ENCODE measurements around the gene PPDPF.
"Not testable (repeated sequence)": the region's sequence is repeated elsewhere in the genome, so short reads cannot be mapped to it uniquely, and the experiment has no call there.

The PPDPF gene

DNA sequence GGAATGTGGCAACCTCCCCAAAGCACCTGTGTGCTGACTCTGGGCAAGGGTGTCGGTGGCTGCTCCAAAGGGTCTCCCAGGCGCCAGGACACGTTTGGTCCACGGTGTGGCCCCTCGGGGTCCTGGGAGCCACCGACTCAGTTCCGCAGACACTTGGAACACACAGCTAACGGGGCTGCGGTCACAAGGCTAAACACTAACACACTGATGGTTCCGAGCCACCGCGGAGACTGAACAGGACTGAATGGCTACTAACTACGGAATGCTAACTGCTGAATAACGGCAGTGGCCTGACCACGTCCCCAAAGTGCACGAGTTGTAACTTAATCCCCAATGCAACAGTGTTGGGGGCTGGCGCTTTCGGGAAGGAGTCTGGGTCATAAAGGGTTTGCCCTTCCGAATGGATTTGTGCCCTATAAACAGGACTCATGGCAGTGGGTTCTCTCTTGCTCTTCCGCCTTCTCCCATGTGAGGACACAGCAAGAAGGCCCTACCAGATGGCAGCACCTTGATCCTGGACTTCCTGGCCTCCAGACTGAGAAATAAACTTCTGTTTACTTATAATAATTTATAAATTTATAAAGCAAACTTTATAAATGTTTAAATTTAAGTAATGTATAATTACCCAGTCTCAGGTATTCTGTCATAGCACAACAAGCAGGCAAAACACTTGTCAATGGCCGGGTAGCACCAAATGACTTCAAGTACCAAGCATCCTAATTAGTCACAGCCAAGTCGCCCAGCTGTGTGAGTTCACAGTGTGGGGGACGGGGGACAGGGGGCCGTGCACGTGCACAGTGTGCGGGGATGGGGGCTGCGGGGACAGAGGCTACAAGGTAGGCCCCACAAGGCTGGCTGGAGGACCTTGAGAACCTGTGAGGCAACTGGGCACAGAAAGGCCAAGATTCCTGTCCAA, 19.4 kb upstream of the PPDPF start:
- DNase-seq, result no peak

- DNase-seq, result no peak
These were observed 18.5 kb upstream of the PPDPF start for GRCh38 chr20:63501818-63502670.

GRCh38 chr20:63502671-63503172, 17.8 kb upstream of the PPDPF start:
- no peak for DNase-seq

- DNase-seq, result no peak
These were observed 17.0 kb upstream of the PPDPF start for GRCh38 chr20:63503524-63503923.

GRCh38 chr20:63504642-63505041, 15.9 kb upstream of the PPDPF start:
- DNase-seq, result no peak

GRCh38 chr20:63505281-63505680, 15.3 kb upstream of the PPDPF start:
- no peak for DNase-seq

DNA sequence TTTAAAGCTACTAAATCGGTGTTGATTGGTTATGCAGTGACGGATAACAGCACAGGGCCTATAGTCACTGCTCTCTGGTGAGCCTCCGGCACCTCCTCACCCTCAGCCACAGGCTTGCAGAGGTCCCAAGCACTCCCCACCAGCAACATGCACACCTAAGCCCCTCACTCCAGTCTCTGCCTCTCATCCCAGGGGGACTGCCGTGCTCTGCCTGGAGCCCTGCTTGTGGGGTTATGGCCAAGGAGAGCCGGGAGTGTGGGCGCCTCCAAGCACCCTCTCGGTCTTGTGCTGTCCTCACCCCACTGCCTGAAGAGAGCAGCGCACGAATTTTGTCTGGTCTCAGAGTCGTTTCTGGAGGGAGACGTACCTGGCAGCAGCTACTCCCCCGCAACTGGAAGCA, 14.8 kb upstream of the PPDPF start:
- DNase-seq, result no peak

DNA sequence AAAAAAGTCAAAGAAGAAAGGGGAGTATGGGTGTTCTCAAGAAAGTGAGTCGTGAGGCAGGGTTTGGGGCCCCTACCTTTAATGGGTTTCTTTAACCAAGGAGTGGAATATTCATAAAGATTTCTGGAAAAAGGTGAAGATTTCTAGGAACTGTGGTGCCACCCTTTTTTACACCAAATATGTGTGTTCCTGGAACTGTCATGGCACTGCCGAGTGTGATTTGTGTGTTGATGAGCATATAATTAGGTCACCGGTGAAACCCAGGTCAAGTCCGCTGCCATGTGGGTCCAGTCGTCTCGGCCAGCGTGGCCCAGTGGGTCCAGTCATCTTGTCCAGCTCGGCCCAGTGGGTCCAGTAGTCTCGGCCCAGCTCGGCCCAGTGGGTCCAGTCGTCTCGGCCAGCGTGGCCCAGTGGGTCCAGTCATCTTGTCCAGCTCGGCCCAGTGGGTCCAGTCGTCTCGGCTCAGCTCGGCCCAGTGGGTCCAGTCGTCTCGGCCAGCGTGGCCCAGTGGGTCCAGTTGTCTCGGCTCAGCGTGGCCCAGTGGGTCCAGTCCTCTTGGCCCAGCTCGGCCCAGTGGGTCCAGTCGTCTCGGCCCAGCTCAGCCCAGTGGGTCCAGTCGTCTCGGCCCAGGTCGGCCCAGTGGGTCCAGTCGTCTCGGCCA, 13.4 kb upstream of the PPDPF start:
- no peak for DNase-seq

GRCh38 chr20:63508072-63508768, 12.3 kb upstream of the PPDPF start:
- DNase-seq, result no peak

DNA sequence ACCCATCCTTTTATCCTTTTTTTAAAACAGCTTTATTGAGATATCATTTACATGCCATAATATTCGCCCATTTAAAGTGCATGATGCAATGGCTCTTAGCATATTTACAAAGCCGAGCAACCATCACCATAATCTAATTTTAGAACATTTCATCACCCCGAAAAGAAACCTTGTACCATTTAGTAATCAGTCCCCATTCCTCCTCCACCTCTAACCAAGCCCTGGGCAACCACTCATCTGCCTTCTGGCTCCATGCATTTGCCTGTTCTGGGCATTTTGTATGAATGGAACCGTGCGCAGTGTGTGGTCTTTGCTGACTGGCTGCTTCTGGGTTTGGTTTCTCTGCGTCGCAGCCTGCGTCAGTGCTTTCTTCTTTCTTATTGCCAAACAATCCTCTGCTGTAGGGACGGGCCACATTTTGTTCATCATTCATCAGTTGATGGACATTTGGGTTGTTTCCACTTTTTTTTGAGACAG, 11.4 kb upstream of the PPDPF start:
- no peak for DNase-seq

GRCh38 chr20:63513207-63513606, 7.4 kb upstream of the PPDPF start:
- no peak for DNase-seq

DNA sequence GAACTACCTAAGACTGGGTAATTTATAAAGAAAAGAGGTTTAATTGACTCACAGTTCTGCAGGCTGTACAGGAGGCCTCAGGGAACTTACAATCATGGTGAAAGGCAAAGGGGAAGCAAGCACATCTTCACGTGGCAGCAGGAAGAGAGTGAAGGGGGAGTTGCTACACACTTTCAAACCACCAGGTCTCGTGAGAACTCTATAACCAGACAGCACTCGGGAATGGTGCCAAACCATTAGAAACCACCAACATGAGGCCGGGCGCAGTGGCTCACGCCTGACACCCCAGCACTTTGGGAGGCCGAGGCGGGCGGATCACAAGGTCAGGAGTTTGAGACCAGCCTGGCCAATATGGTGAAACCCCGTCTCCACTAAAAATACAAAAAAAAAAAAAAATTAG, 6.0 kb upstream of the PPDPF start:
- not testable (repeated sequence) for DNase-seq

- DNase-seq, result no peak
These were observed 2.9 kb upstream of the PPDPF start for GRCh38 chr20:63517376-63518309.

GRCh38 chr20:63518351-63518861, 2.2 kb upstream of the PPDPF start:
- no peak for DNase-seq

DNA sequence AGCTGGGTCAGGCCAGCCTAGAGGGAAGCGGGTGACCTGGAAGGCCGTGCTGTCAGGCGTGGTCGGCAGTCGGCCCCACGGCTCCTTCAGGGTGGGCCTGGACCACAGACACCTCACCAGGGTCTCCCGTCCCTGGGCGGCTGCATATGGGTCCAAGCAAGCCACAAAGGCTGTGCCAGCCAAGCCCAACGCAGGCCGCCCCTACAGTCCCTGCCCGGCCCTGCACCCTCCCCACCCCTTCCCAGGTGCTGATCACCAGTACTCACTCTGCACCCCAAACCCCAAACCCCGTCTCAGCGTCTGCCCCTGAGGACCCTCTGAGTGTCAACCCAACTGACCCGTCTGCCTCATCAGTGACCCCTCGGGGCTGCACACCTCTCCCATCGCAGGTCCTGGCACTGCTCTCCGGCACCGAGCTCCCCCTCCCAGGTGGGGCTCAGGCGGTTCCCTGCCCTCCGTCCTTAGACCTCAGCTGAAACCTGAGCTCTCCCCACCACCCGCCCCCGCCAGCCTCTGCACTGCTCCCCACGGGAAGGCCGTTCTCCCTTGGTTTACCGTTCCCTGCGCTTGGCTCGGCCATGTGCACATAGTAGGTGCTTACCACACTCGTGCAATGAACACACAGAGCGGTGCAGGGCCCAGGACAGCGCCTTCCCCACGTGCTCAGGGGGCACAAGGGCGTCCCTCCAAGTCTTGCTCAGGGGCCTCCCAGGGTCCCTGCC, 1.5 kb upstream of the PPDPF start:
- no peak for DNase-seq

GRCh38 chr20:63519668-63520503, 679 bp upstream of the PPDPF start:
- peak; percentile 21 to 38 for DNase-seq

GRCh38 chr20:63520934-63521601, 503 bp downstream of the PPDPF start:
- peak; percentile 58 to 60 for DNase-seq

- DNase-seq, result no peak
These were observed 1.0 kb downstream of the PPDPF start for GRCh38 chr20:63521602-63522001.

All from inflammatory macrophage treated with lipopolysaccharide for 1 hour (primary cell).